HG03095 (cell line): ENCODE results near the gene RABL6.
"Not testable (repeated sequence)": the region's sequence is repeated elsewhere in the genome, so short reads cannot be mapped to it uniquely, and the experiment has no call there.

Experiments used
- ATAC-seq: cut with Tn5 transposase; IDR thresholded peaks from one replicate; pipeline ENCODE4 v1.9.1; 2021; ENCODE audit warnings: moderate library complexity; ENCODE audit not compliant: unreplicated experiment

Gene RABL6

DNA sequence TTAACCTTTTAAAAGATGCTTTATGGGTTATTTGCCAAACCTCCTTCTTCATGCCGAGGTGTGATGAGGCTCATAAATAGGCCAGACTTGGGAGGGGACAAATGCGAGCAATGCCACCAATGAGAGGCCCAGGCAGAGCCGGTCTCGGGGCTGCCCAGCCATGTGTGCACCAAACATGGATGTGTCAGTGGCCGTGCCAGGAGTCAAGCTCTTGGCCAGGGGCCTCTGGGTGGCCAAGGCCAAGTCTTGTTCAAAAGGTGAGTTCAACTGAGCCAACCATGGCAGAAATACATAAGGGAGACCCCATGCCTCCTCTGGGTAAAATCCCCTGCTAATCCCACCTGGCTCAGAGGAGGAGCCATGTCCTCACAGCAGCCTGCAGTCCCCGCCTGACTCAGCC, 32.6 kb upstream of the RABL6 start:
- no peak for ATAC-seq

DNA sequence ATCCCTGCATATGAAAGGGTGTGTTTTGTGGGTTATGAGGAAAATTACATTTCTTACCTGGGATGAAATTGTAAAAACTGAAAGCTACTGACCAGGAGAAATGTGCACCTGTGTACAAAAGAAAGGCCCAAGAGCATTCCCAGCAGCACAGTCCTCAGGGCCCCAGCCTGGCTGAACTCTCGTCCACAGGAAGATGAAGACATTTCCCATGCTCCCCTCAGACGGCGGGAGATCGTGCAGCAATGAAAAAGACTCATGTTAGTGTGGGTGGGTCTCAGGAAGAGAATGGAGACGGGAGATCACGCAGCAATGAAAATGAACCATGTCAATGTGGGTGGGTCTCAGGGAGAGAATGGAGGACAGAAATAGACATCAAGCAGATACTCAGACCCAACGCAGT, 30.8 kb upstream of the RABL6 start:
- no peak for ATAC-seq

DNA sequence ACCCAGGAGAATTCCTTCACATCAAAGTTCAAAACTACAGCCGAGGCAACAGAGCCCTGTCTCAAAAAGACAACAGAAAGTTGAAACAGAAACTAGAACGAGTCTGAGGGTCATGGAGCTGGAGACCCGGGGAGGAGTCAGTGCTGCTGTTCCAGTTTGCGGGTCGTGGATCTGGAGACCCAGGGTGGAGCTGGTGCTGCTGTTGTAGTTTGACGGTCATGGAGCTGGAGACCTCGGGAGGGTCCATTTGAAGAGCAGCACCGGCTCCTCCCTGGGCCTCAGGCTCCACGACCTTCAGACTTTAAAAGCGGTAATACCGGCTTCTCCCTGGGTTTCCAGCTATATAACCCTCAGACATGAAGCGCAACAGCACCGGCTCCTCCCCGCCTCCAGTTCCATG, 30.4 kb upstream of the RABL6 start:
- ATAC-seq: no peak

- ATAC-seq: no peak
Measured at GRCh38 chr9:136779808-136780207, 27.9 kb upstream of the RABL6 start.

DNA sequence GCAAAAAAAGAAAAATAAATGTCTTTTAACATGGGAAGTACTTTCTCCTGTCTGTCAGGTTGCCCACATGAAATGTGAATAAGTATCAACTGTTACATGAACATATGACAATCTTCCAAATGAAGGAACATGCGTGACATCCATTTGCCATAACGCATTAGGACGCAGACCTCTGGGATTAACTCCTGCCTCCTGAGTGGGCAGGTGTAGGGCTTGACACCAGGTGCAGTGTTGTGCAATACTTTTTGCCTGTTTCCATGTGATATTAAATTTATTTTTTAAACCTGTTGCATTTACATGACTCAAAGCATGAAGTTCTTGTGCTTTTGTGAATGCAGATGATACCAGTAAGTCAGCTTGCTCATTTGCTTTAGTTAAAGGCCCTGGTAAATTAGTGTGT, 25.3 kb upstream of the RABL6 start:
- no peak for ATAC-seq

DNA sequence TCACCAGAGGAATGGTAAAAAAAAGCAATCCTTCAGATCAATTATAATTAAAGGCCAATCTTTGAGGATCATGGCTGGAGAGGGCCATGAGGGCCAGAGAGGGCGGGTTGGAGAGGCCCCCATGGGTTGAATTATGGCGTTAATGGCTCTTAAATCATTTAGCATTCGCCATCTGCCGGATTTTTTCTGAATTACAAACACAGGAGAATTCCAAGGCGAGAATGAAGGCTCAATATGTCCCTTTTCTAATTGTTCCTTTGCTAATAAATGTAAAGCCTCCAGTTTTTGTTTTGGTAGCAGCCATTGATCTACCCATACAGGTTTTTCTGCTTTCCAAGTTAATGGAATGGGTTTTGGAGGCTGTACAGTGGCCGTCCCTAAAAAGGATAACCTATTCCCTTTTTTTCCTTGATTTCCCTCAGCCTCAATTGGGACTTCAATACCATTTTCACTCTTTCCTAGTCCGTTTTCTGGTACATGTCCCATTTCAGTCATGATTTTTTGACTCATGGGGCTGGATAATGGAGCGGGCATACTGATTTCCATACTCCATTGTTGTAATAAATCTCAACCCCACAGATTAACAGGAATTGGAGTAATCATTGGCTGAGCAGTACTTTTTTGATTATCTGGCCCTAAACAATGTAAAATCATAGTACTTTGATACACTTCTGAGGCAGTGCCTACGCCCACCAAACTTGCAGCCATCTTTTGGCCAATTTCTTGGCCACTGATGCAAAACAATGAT, 23.3 kb upstream of the RABL6 start:
- no peak for ATAC-seq

- ATAC-seq: no peak
Measured at GRCh38 chr9:136784997-136785361, 22.8 kb upstream of the RABL6 start.

DNA sequence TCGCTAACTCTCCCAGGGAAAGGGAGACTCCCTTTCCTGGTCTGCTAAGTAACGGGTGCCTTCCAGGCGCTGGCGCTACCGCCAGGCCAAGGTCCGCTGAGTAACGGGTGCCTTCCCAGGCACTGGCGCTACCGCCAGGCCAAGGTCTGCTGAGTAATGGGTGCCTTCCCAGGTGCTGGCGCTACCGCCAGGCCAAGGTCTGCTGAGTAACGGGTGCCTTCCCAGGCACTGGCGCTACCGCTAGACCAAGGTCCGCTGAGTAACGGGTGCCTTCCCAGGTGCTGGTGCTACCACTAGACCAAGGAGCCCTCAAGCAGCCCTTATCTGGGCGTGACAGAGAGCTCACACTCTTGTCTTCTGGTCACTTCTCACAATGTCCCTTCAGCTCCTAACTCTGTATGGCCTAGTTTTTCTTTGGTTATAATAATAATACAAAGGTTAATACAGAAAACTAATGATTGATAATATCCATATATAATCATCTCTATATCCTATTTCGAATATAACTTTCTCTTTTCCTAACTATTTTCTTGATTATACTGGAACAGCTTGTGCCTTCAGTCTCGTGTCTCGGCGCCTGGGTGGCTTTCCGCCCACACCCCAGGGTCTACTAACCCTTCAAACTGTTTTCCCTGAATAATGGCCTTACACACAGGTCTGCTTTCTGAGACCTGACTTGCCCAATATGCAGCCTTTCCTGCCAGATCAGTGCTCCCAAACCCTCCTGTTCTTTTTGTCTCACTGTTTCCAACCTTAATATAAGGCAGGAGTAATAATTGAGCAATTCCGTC, 22.0 kb upstream of the RABL6 start:
- not testable (repeated sequence) for ATAC-seq

DNA sequence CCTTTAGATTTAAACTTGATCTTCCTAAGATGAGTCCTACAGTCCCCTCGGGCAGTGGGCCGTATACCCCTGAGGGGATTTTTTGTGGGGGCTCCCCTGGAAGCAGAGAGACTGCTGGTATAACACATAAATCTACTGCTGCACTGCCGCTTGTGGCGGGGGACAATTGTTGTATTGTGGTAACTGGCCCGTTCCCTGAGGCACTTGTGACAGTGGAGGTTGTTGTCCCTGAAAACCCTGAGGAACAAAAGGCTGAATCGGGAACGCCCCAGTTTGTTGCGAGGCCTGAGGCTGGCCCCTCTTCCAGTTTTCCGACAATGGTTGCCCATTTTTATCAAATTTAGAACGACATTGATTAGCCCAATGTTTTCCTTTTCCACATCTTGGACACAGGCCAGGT, 21.3 kb upstream of the RABL6 start:
- ATAC-seq: no peak

- not testable (repeated sequence) for ATAC-seq
Measured at GRCh38 chr9:136786983-136787382, 20.8 kb upstream of the RABL6 start.

- no peak for ATAC-seq
Measured at GRCh38 chr9:136787690-136788400, 19.9 kb upstream of the RABL6 start.

DNA sequence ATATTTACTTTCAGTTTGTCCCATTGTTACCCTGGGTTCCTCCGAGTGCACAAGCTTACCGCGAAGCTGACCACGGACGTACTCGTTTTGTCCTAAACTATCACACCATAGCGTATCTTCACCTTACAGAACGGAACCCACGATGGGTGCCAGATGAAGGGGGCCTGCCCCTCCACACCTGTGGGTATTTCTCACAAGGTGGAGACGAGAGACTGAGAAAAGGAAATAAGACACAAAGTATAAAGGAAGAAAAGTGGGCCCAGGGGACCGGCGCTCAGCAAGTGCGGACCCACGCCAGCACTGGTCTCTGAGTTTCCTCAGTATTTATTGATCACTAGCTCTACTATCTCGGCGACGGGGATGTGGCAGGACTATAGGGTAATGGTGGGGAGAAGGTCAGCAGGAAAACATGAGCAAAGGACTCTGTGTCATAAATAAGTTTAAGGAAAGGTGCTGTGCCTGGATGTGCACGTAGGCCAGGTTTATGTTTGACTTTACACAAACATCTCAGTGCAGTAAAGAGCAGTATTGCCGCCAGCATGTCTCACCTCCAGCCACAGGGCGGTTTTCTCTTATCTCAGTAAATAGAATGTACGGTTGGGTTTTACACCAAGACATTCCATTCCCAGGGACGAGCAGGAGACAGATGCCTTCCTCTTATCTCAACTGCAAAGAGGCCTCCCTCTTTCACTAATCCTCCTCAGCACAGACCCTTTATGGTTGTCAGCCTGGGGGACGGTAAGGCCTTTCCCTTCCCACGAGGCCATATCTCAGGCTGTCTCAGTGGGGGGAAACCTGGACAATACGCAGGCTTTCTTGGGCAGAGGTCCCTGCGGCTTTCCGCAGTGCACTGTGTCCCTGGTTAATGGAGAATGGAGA, 18.9 kb upstream of the RABL6 start:
- not testable (repeated sequence) for ATAC-seq

- ATAC-seq: no peak
Measured at GRCh38 chr9:136789523-136789937, 18.2 kb upstream of the RABL6 start.

- ATAC-seq: peak; percentile 80
Measured at GRCh38 chr9:136790640-136791515, 16.9 kb upstream of the RABL6 start, which contains the start of gene TMEM141. TMEM141 (plus strand) TSS chr9:136791344; CDS start chr9:136791371, 27 bp downstream.

DNA sequence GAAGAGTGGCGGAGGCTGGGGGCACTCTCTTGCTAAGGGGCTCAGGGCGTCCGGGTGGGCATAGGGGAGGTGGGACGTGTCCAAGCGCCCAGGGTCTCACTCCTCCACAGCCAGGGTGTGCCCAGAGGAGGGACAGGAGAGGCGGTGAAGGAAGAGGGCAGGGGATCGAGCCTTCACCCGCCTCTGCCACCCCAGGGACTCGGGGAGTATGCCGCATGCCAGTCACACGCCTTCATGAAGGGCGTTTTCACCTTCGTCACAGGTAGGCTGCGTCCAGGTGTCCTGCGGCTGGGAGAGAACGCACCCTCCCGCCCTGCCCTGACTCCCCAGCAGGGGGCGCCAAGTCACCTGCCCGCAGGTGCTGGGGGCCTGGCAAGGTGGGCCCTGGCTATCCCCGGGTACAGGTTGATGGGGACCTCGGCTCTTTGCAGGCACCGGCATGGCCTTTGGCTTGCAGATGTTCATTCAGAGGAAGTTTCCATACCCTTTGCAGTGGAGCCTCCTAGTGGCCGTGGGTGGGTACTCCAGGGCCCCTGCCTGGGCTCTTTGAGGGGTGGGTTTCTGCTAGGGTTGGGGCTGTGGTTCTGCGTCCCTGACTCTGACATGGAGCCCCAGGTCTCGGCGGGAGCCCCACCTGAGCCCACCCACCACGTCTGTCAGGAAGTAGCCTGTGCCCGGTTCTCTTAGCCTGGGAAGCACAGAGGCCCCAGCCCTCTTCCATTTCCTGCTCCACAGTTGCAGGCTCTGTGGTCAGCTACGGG, 16.1 kb upstream of the RABL6 start:
- no peak for ATAC-seq

GRCh38 chr9:136792321-136793085, 15.2 kb upstream of the RABL6 start:
- no peak for ATAC-seq

GRCh38 chr9:136793086-136793946, 14.4 kb upstream of the RABL6 start:
- no peak for ATAC-seq
